Hepatocyte (in vitro differentiated cells): ENCODE results near the gene ALG14. TPM values are rescaled to one million over a fixed set of nuclear protein-coding genes. Genes with fewer than 3 reads are reported as not detected.
"Not testable (repeated sequence)": the region's sequence is repeated elsewhere in the genome, so short reads cannot be mapped to it uniquely, and the experiment has no call there.

ENCODE experiments used
- DNase-seq: peaks from one replicate; pipeline ENCODE4 v3.0.0-alpha.2; 2016; ENCODE audit warnings: low spot score
- H2AFZ ChIP-seq: fragments of 200-600 bp; sonication (generic); 2 replicates; pipeline ENCODE4 v1.6.0; 2016; ENCODE audit warnings: antibody characterized with exemption, mild to moderate bottlenecking
- H3K27ac ChIP-seq: fragments of 200-600 bp; sonication (generic); 2 replicates; pipeline ENCODE4 v1.5.1; 2016; ENCODE audit warnings: mild to moderate bottlenecking
- H3K27me3 ChIP-seq: fragments of 200-600 bp; sonication (generic); 2 replicates; pipeline ENCODE4 v1.6.1; 2016
- H3K36me3 ChIP-seq: fragments of 200-600 bp; sonication (generic); replicated peaks from 2 replicates; pipeline ENCODE4 v1.5.1; 2016; ENCODE audit warnings: low read depth; ENCODE audit not compliant: insufficient read depth
- H3K4me1 ChIP-seq: fragments of 200-600 bp; sonication (generic); 2 replicates; pipeline ENCODE4 v1.5.1; 2016; ENCODE audit warnings: mild to moderate bottlenecking, moderate library complexity; ENCODE audit not compliant: insufficient read depth
- H3K4me2 ChIP-seq: fragments of 200-600 bp; sonication (generic); 2 replicates; pipeline ENCODE4 v1.6.0; 2016
- H3K4me3 ChIP-seq: fragments of 200-600 bp; sonication (generic); 2 replicates; pipeline ENCODE4 v1.5.1; 2016; ENCODE audit warnings: mild to moderate bottlenecking
- H3K79me2 ChIP-seq: fragments of 200-600 bp; sonication (generic); 2 replicates; pipeline ENCODE4 v1.6.0; 2017; ENCODE audit warnings: mild to moderate bottlenecking
- H3K9me2 ChIP-seq: fragments of 200-600 bp; sonication (generic); replicated peaks from 2 replicates; pipeline ENCODE4 v1.6.0; 2017; ENCODE audit warnings: mild to moderate bottlenecking; ENCODE audit not compliant: insufficient read depth
- H3K9me3 ChIP-seq: fragments of 200-600 bp; sonication (generic); 2 replicates; pipeline ENCODE4 v1.5.1; 2016; ENCODE audit warnings: low read depth, mild to moderate bottlenecking
- H4K20me1 ChIP-seq: fragments of 200-600 bp; sonication (generic); 2 replicates; pipeline ENCODE4 v1.6.0; 2016; ENCODE audit warnings: mild to moderate bottlenecking; ENCODE audit not compliant: insufficient read depth, poor library complexity, severe bottlenecking
- CTCF ChIP-seq: fragments of 200-600 bp; sonication (generic); IDR thresholded peaks from 2 replicates; pipeline ENCODE4 v1.5.1; 2016; ENCODE audit warnings: antibody characterized with exemption, mild to moderate bottlenecking; ENCODE audit not compliant: poor library complexity
- EZH2 ChIP-seq: fragments of 200-600 bp; sonication (generic); IDR thresholded peaks from 2 replicates; pipeline ENCODE4 v1.6.1; 2016; ENCODE audit warnings: antibody characterized with exemption, mild to moderate bottlenecking, borderline replicate concordance
- EZH2phosphoT487 ChIP-seq: fragments of 200-600 bp; sonication (generic); IDR thresholded peaks from one replicate; pipeline ENCODE4 v1.6.1; 2018; ENCODE audit warnings: antibody characterized with exemption, mild to moderate bottlenecking, low read depth, moderate library complexity; ENCODE audit not compliant: unreplicated experiment, severe bottlenecking
- WGBS: methylation state at CpG from one replicate; pipeline ENCODE4 v1.1.6; 2016; ENCODE audit warnings: low lambda C conversion rate; ENCODE audit errors: missing lambda C conversion rate; 5-methylcytosine and 5-hydroxymethylcytosine counted together
- polyA plus RNA-seq: library from polyadenylated mRNA; unstranded; fragments of >200 nt; fragmentation: Nextera tagmentation; extraction: Ambion mirVana; gene quantifications from 2 replicates; pipeline ENCODE4 v1.2.1, GENCODE V29; 2016
- total RNA-seq: library from RNA; depleted of rRNA; stranded (reverse); fragments of >200 nt; gene quantifications from 2 replicates; pipeline ENCODE4 v1.2.3, GENCODE V29; 2014

The ALG14 gene
- total and polyA plus RNA-seq, 2 experiments from 2014 or later: 2.5 to 22.5 TPM

- Histone ChIP-seq H3K27ac (peak overlapping the region; percentile 47), H3K4me2 (no peak overlapping the region)
- WGBS: 75% methylated on average over 1 of the region's 1 CpG
Measured at GRCh38 chr1:94947437-94947836, 125.3 kb downstream of the ALG14 start.

GRCh38 chr1:94946886-94947285 lies 125.9 kb downstream of the ALG14 start:
- WGBS: 35% methylated on average over 3 of the region's 3 CpGs
- TF ChIP-seq EZH2 (no peak), CTCF (no peak), EZH2phosphoT487 (no peak)
- H3K36me3 ChIP-seq: no peaks in the 10 kb centered on the region
- no peak overlapping the region for H3K4me2 ChIP-seq
- H3K9me3 ChIP-seq: no peaks in the 10 kb centered on the region
- H3K27me3 ChIP-seq: no peaks in the 10 kb centered on the region
- no peaks in the 10 kb centered on the region for H3K9me2 ChIP-seq
- no peak overlapping the region for H2AFZ ChIP-seq
- peaks cover 28% of the 10 kb centered on the region for H3K4me1 ChIP-seq
- no peaks in the 10 kb centered on the region for H4K20me1 ChIP-seq
- no peaks in the 10 kb centered on the region for H3K79me2 ChIP-seq
- H3K4me3 ChIP-seq: no peak overlapping the region
- H3K27ac ChIP-seq: peak overlapping the region; percentile 47
- DNase-seq: no peak

More at GRCh38 chr1:94947437-94947836, 125.3 kb downstream of the ALG14 start:
- TF ChIP-seq EZH2 (no peak), EZH2phosphoT487 (no peak), CTCF (no peak)
- Histone ChIP-seq H3K9me2 (no peaks in the 10 kb centered on the region), H3K9me3 (no peaks in the 10 kb centered on the region), H3K79me2 (no peaks in the 10 kb centered on the region), H3K36me3 (no peaks in the 10 kb centered on the region), H3K4me1 (peaks cover 32% of the 10 kb centered on the region), H4K20me1 (no peaks in the 10 kb centered on the region), H3K27me3 (no peaks in the 10 kb centered on the region), H3K4me3 (no peak overlapping the region), H2AFZ (no peak overlapping the region)
- peak; percentile 33 for DNase-seq

- H3K9me3 ChIP-seq: no peaks in the 10 kb centered on the region
- no peak overlapping the region for H3K27ac ChIP-seq
- TF ChIP-seq EZH2 (no peak), CTCF (no peak), EZH2phosphoT487 (no peak)
- no peaks in the 10 kb centered on the region for H3K79me2 ChIP-seq
- H3K4me2 ChIP-seq: no peak overlapping the region
- 68% methylated on average over 8 of the region's 8 CpGs for WGBS
- peaks cover 10% of the 10 kb centered on the region for H3K4me1 ChIP-seq
- no peaks in the 10 kb centered on the region for H3K27me3 ChIP-seq
- H4K20me1 ChIP-seq: no peaks in the 10 kb centered on the region
- no peak overlapping the region for H2AFZ ChIP-seq
- DNase-seq: no peak
- H3K4me3 ChIP-seq: no peak overlapping the region
- H3K9me2 ChIP-seq: no peaks in the 10 kb centered on the region
- H3K36me3 ChIP-seq: no peaks in the 10 kb centered on the region
Measured at GRCh38 chr1:94942171-94943128, 130.3 kb downstream of the ALG14 start.

- not testable (repeated sequence) for H3K4me2 ChIP-seq, H3K27ac ChIP-seq, H3K9me3 ChIP-seq, H4K20me1 ChIP-seq, DNase-seq, H3K79me2 ChIP-seq, H2AFZ ChIP-seq, H3K4me3 ChIP-seq, H3K27me3 ChIP-seq, H3K36me3 ChIP-seq, H3K9me2 ChIP-seq, H3K4me1 ChIP-seq
- 100% methylated on average over 1 of the region's 1 CpG for WGBS
Measured at GRCh38 chr1:94941480-94941879, 131.3 kb downstream of the ALG14 start.
